ENCODE results near the gene TPST1. TPM values are rescaled to one million over a fixed set of nuclear protein-coding genes. Genes with fewer than 3 reads are reported as not detected.
A peak's percentile ranks its signal among the peaks of the same experiment; 100 is the strongest.

Gene TPST1
- total and polyA plus RNA-seq, 2 donors (not counting 1 experiment from before 2014, with no cell fraction given): 81.8 to 151 TPM

- Histone ChIP-seq H2AFZ (ENCODE audit: low read length) (no peak overlapping the region), H3K36me3 (ENCODE audit: control insufficient read depth, insufficient read depth, low read length) (no peaks in the 10 kb centered on the region), H3K4me3 (replicated peaks in 1 of 4; ENCODE audit: control extremely low read depth in 1 of 4, insufficient read depth in 1 of 4, low read depth in 3 of 4, low read length in 4 of 4) (no peak overlapping the region), H3K27me3 (ENCODE audit: control insufficient read depth, insufficient read depth, low read length) (no peaks in the 10 kb centered on the region), H3K4me1 (ENCODE audit: control insufficient read depth, extremely low read depth, insufficient read depth, low read length) (peaks cover 9% of the 10 kb centered on the region), H3K9me3 (ENCODE audit: control insufficient read depth, insufficient read depth, low read depth, low read length) (no peaks in the 10 kb centered on the region), H3K9ac (ENCODE audit: insufficient read depth, low read length) (no peak overlapping the region), H4K20me1 (ENCODE audit: control insufficient read depth, extremely low read depth, insufficient read depth, low read length) (peaks cover 2% of the 10 kb centered on the region), H3K27ac (ENCODE audit: insufficient read depth, low read length) (no peak overlapping the region), H3K79me2 (ENCODE audit: control insufficient read depth, insufficient read depth, low read length) (peaks cover 2% of the 10 kb centered on the region), H3K4me2 (ENCODE audit: extremely low read depth, insufficient read depth, low read length) (peak overlapping the region; percentile 13)
- TF ChIP-seq, protein P1, sequence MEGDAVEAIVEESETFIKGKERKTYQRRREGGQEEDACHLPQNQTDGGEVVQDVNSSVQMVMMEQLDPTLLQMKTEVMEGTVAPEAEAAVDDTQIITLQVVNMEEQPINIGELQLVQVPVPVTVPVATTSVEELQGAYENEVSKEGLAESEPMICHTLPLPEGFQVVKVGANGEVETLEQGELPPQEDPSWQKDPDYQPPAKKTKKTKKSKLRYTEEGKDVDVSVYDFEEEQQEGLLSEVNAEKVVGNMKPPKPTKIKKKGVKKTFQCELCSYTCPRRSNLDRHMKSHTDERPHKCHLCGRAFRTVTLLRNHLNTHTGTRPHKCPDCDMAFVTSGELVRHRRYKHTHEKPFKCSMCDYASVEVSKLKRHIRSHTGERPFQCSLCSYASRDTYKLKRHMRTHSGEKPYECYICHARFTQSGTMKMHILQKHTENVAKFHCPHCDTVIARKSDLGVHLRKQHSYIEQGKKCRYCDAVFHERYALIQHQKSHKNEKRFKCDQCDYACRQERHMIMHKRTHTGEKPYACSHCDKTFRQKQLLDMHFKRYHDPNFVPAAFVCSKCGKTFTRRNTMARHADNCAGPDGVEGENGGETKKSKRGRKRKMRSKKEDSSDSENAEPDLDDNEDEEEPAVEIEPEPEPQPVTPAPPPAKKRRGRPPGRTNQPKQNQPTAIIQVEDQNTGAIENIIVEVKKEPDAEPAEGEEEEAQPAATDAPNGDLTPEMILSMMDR (conservative IDR thresholded peaks at IDR 0.05 in 1 of 2, IDR thresholded peaks at IDR 0.05 in 1 of 2; ENCODE audit: low read depth in 1 of 2, low read length in 2 of 2): no peak
- no peak for TF ChIP-seq EZH2 (IDR thresholded peaks at IDR 0.05; ENCODE audit: low read length, missing control alignments)
- DNase-seq (ENCODE audit: low read depth in 2 of 2): peak; percentile 34 to 83
Observed at GRCh38 chr7:66330961-66331360, 125.8 kb downstream of the TPST1 start.

DNA sequence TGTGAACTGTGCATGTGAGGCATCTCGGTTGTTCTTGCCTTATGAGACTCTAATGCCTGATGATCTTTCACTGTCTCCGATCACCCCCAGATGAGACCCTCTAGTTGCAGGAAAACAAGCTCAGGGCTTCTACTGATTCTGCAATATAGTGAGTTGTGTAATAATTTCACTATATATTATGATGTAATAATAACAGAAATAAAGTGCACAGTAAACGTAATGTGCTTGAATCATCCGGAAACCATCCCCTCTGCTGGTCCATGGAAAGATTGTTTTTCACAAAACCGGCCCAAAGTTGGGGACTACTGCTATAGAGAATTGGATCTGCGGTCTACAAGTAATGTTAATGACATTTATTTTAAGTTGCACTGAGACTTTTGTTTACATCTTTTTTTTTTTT lies 126.7 kb downstream of the TPST1 start:
- Histone ChIP-seq H3K27me3 (ENCODE audit: control insufficient read depth, insufficient read depth, low read length) (no peaks in the 10 kb centered on the region), H3K9ac (ENCODE audit: insufficient read depth, low read length) (no peak overlapping the region), H2AFZ (ENCODE audit: low read length) (no peak overlapping the region), H3K4me1 (ENCODE audit: control insufficient read depth, extremely low read depth, insufficient read depth, low read length) (peaks cover 4% of the 10 kb centered on the region), H3K4me3 (replicated peaks in 1 of 4; ENCODE audit: control extremely low read depth in 1 of 4, insufficient read depth in 1 of 4, low read depth in 3 of 4, low read length in 4 of 4) (no peak overlapping the region), H3K27ac (ENCODE audit: insufficient read depth, low read length) (no peak overlapping the region), H3K79me2 (ENCODE audit: control insufficient read depth, insufficient read depth, low read length) (peaks cover 2% of the 10 kb centered on the region), H3K36me3 (ENCODE audit: control insufficient read depth, insufficient read depth, low read length) (no peaks in the 10 kb centered on the region), H3K4me2 (ENCODE audit: extremely low read depth, insufficient read depth, low read length) (no peak overlapping the region), H4K20me1 (ENCODE audit: control insufficient read depth, extremely low read depth, insufficient read depth, low read length) (no peaks in the 10 kb centered on the region), H3K9me3 (ENCODE audit: control insufficient read depth, insufficient read depth, low read depth, low read length) (no peaks in the 10 kb centered on the region)
- peak in 1 of 2 donors; percentile 53 for DNase-seq (ENCODE audit: low read depth in 2 of 2)
- TF ChIP-seq, protein P1 (conservative IDR thresholded peaks at IDR 0.05 in 1 of 2, IDR thresholded peaks at IDR 0.05 in 1 of 2; ENCODE audit: low read depth in 1 of 2, low read length in 2 of 2): peak in 1 of 2 donors; percentile 6
- no peak for TF ChIP-seq EZH2 (IDR thresholded peaks at IDR 0.05; ENCODE audit: low read length, missing control alignments)

GRCh38 chr7:66333443-66333842 lies 128.3 kb downstream of the TPST1 start:
- no peak overlapping the region for H3K27ac ChIP-seq (ENCODE audit: insufficient read depth, low read length)
- no peak for DNase-seq (ENCODE audit: low read depth in 2 of 2)
- H3K9ac ChIP-seq (ENCODE audit: insufficient read depth, low read length): no peak overlapping the region
- H3K4me2 ChIP-seq (ENCODE audit: extremely low read depth, insufficient read depth, low read length): no peak overlapping the region
- no peaks in the 10 kb centered on the region for H4K20me1 ChIP-seq (ENCODE audit: control insufficient read depth, extremely low read depth, insufficient read depth, low read length)
- H3K79me2 ChIP-seq (ENCODE audit: control insufficient read depth, insufficient read depth, low read length): peaks cover 2% of the 10 kb centered on the region
- no peak overlapping the region for H3K4me3 ChIP-seq (replicated peaks in 1 of 4; ENCODE audit: control extremely low read depth in 1 of 4, insufficient read depth in 1 of 4, low read depth in 3 of 4, low read length in 4 of 4)
- H3K4me1 ChIP-seq (ENCODE audit: control insufficient read depth, extremely low read depth, insufficient read depth, low read length): peaks cover 4% of the 10 kb centered on the region
- H3K36me3 ChIP-seq (ENCODE audit: control insufficient read depth, insufficient read depth, low read length): no peaks in the 10 kb centered on the region
- TF ChIP-seq EZH2 (IDR thresholded peaks at IDR 0.05; ENCODE audit: low read length, missing control alignments): no peak
- TF ChIP-seq, protein P1 (conservative IDR thresholded peaks at IDR 0.05 in 1 of 2, IDR thresholded peaks at IDR 0.05 in 1 of 2; ENCODE audit: low read depth in 1 of 2, low read length in 2 of 2): no peak
- no peaks in the 10 kb centered on the region for H3K27me3 ChIP-seq (ENCODE audit: control insufficient read depth, insufficient read depth, low read length)
- no peaks in the 10 kb centered on the region for H3K9me3 ChIP-seq (ENCODE audit: control insufficient read depth, insufficient read depth, low read depth, low read length)
- no peak overlapping the region for H2AFZ ChIP-seq (ENCODE audit: low read length)
